T-helper 9 cell (primary cell): ENCODE results near the gene LRRC71.

Source experiments
- DNase-seq: peaks from one replicate; pipeline ENCODE4 v3.0.0-alpha.2; 2020

LRRC71 gene

GRCh38 chr1:156928043-156928602, 7.7 kb downstream of the LRRC71 start:
- no peak for DNase-seq

GRCh38 chr1:156929596-156930238, 9.3 kb downstream of the LRRC71 start:
- no peak for DNase-seq

GRCh38 chr1:156930483-156930882, 10.1 kb downstream of the LRRC71 start:
- DNase-seq = no peak

- no peak for DNase-seq
Measured at GRCh38 chr1:156931211-156931952, 10.9 kb downstream of the LRRC71 start.

GRCh38 chr1:156931974-156932710, 11.7 kb downstream of the LRRC71 start:
- no peak for DNase-seq

- no peak for DNase-seq
Measured at GRCh38 chr1:156933136-156933535, 12.7 kb downstream of the LRRC71 start.

GRCh38 chr1:156935505-156936128, 15.2 kb downstream of the LRRC71 start:
- DNase-seq = no peak

- DNase-seq = no peak
Measured at GRCh38 chr1:156936191-156936590, 15.8 kb downstream of the LRRC71 start.

- no peak for DNase-seq
Measured at GRCh38 chr1:156936721-156937220, 16.3 kb downstream of the LRRC71 start.

- DNase-seq = no peak
Measured at GRCh38 chr1:156937883-156938282, 17.5 kb downstream of the LRRC71 start.

GRCh38 chr1:156938813-156939212, 18.4 kb downstream of the LRRC71 start:
- DNase-seq = no peak

- DNase-seq = no peak
Measured at GRCh38 chr1:156939786-156940334, 19.4 kb downstream of the LRRC71 start.

GRCh38 chr1:156941675-156942074, 21.2 kb downstream of the LRRC71 start:
- DNase-seq = no peak

GRCh38 chr1:156942176-156942575, 21.7 kb downstream of the LRRC71 start:
- DNase-seq = no peak

- no peak for DNase-seq
Measured at GRCh38 chr1:156942576-156942975, 22.1 kb downstream of the LRRC71 start.

GRCh38 chr1:156943756-156944155, 23.3 kb downstream of the LRRC71 start:
- DNase-seq = no peak

GRCh38 chr1:156944268-156944667, 23.8 kb downstream of the LRRC71 start:
- no peak for DNase-seq

GRCh38 chr1:156944848-156945247, 24.4 kb downstream of the LRRC71 start:
- no peak for DNase-seq

- DNase-seq = no peak
Measured at GRCh38 chr1:156945881-156946661, 25.6 kb downstream of the LRRC71 start.

- no peak for DNase-seq
Measured at GRCh38 chr1:156947127-156947526, 26.7 kb downstream of the LRRC71 start.

- no peak for DNase-seq
Measured at GRCh38 chr1:156947818-156948525, 27.5 kb downstream of the LRRC71 start.
